ENCODE measurements around the gene SERPINE1. TPM values are rescaled to one million over a fixed set of nuclear protein-coding genes. Genes with fewer than 3 reads are reported as not detected.

SERPINE1 gene
- total RNA-seq, 1 experiment from 2014 or later, result not detected

DNA sequence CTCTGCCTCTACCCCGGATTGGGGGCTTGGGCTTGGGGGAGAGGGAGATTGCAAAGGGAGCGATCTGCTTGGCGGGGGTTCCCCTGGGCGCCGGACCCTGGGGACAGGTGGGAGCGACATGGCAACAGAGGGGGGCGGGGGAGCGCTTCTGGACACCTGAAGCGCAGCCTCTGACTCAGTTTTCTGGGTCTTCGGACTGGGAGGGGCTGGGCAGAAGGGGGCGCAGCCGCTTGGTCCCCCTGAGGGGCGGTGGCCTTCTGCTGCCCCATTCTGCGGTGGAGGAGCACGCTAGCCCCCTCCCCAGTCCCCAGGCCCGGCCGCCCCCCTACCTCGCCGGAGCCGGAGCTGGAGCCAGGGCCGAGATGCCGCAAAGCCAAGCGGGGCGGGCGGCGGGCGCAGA, 52.8 kb downstream of the SERPINE1 start:
- Histone ChIP-seq H3K36me3 (ENCODE audit: insufficient read depth, low read length) (no peaks in the 10 kb centered on the region), H3K27ac (ENCODE audit: low read length) (no peak overlapping the region), H3K9me3 (ENCODE audit: low read length) (no peaks in the 10 kb centered on the region), H3K27me3 (ENCODE audit: low read length) (no peaks in the 10 kb centered on the region), H3K9ac (ENCODE audit: low read length) (no peak overlapping the region), H3K79me2 (ENCODE audit: low read length) (no peaks in the 10 kb centered on the region), H3K4me2 (ENCODE audit: low read depth, low read length, poor library complexity, severe bottlenecking) (no peak overlapping the region), H2AFZ (ENCODE audit: low read length) (no peak overlapping the region), H3K4me1 (ENCODE audit: low read length) (peaks cover 7% of the 10 kb centered on the region), H3K4me3 (ENCODE audit: low read length) (no peak overlapping the region), H3K9me2 (replicated peaks; ENCODE audit: insufficient read depth, low read length) (no peaks in the 10 kb centered on the region), H4K20me1 (ENCODE audit: insufficient read depth, low read depth, low read length) (no peaks in the 10 kb centered on the region)
- DNase-seq, result no peak

DNA sequence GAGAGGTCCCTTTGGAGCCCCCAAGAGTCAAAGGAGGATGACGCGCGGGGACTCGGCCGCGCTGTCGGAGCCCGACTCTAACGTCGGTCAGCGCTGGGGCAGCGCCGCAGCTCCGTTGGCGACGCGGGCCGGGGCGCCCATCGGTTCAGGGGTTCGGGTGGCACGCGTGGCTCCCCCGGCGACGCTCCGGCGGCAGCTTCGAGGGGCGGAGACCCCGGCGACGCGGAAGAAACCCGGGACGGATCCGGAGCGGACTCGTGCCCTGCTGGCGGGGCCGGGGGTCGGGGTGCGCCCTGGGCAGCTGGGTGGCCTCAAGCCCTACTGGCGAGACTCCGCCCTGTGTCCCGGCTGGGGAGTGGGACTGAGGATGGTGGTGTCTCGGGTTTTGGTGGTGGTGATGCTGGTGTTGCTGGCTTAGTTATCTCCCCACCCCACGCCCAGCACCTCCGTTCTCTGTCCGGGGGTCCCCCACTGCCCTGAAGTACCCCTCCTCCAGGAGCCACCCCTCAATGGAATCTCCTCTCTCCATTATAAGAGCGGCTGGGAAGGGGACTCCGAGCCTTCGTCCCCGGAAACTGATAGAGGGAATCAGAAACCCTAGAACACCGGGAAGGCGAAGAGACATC, 53.3 kb downstream of the SERPINE1 start, which contains the start of gene NAT16:
Gene NAT16, minus strand, starts transcription at position 164 of the 626 bp plus-strand sequence. CDS start 5,486 bp downstream, outside the sequence.
- H3K27ac ChIP-seq (ENCODE audit: low read length), result no peak within 1 kb of the TSS
- no peaks in the 10 kb centered on the region for H3K9me3 ChIP-seq (ENCODE audit: low read length)
- no peaks in the 10 kb centered on the region for H3K36me3 ChIP-seq (ENCODE audit: insufficient read depth, low read length)
- H3K4me3 ChIP-seq (ENCODE audit: low read length), result no peak within 1 kb of the TSS
- no peak within 1 kb of the TSS for H3K9ac ChIP-seq (ENCODE audit: low read length)
- H3K4me1 ChIP-seq (ENCODE audit: low read length), result peaks cover 7% of the 10 kb centered on the region
- no peaks in the 10 kb centered on the region for H3K27me3 ChIP-seq (ENCODE audit: low read length)
- no peaks in the 10 kb centered on the region for H3K9me2 ChIP-seq (replicated peaks; ENCODE audit: insufficient read depth, low read length)
- no peak within 1 kb of the TSS for H2AFZ ChIP-seq (ENCODE audit: low read length)
- no peak for DNase-seq
- no peaks in the 10 kb centered on the region for H4K20me1 ChIP-seq (ENCODE audit: insufficient read depth, low read depth, low read length)
- no peak within 1 kb of the TSS for H3K4me2 ChIP-seq (ENCODE audit: low read depth, low read length, poor library complexity, severe bottlenecking)
- no peaks in the 10 kb centered on the region for H3K79me2 ChIP-seq (ENCODE audit: low read length)

DNA sequence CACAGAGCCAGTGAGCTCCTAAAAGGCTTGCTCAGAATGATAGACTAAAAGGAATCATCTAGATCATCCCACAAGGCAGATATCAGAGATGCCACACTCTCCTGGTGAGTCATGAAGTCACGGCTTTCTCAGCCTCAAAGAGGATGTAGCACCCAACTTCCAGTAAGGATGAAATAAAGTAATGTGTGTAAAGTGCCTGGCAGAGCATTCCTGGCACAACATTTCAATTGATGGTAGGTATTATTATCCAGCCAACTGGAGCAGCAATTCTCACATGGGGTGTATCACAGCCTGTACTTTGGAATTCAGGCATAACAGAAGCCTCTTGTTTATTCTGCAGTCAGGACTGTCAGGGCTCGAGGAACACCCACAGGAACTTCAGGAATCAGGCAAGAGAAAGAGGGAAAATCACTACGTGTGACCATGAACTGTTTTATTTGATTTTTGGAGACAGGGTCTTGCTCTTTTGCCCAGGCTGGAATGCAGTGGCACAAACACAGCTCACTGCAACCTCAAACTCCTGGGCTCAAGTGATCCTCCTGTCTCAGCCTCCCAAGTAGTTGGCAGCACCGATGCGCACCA, 58.4 kb downstream of the SERPINE1 start:
- H3K27ac ChIP-seq (ENCODE audit: low read length), result no peak overlapping the region
- no peak overlapping the region for H3K4me2 ChIP-seq (ENCODE audit: low read depth, low read length, poor library complexity, severe bottlenecking)
- no peaks in the 10 kb centered on the region for H3K36me3 ChIP-seq (ENCODE audit: insufficient read depth, low read length)
- no peak overlapping the region for H2AFZ ChIP-seq (ENCODE audit: low read length)
- no peak for DNase-seq
- H3K4me1 ChIP-seq (ENCODE audit: low read length), result peaks cover 7% of the 10 kb centered on the region
- H3K9me2 ChIP-seq (replicated peaks; ENCODE audit: insufficient read depth, low read length), result no peaks in the 10 kb centered on the region
- H3K9me3 ChIP-seq (ENCODE audit: low read length), result no peaks in the 10 kb centered on the region
- no peaks in the 10 kb centered on the region for H3K79me2 ChIP-seq (ENCODE audit: low read length)
- H3K4me3 ChIP-seq (ENCODE audit: low read length), result no peak overlapping the region
- no peak overlapping the region for H3K9ac ChIP-seq (ENCODE audit: low read length)
- H4K20me1 ChIP-seq (ENCODE audit: insufficient read depth, low read depth, low read length), result no peaks in the 10 kb centered on the region
- H3K27me3 ChIP-seq (ENCODE audit: low read length), result no peaks in the 10 kb centered on the region

GRCh38 chr7:101186194-101186593, 59.3 kb downstream of the SERPINE1 start:
- no peaks in the 10 kb centered on the region for H3K79me2 ChIP-seq (ENCODE audit: low read length)
- no peak overlapping the region for H3K4me3 ChIP-seq (ENCODE audit: low read length)
- no peak overlapping the region for H2AFZ ChIP-seq (ENCODE audit: low read length)
- H3K27me3 ChIP-seq (ENCODE audit: low read length), result no peaks in the 10 kb centered on the region
- no peaks in the 10 kb centered on the region for H4K20me1 ChIP-seq (ENCODE audit: insufficient read depth, low read depth, low read length)
- H3K9me3 ChIP-seq (ENCODE audit: low read length), result no peaks in the 10 kb centered on the region
- H3K4me2 ChIP-seq (ENCODE audit: low read depth, low read length, poor library complexity, severe bottlenecking), result no peak overlapping the region
- no peak overlapping the region for H3K9ac ChIP-seq (ENCODE audit: low read length)
- no peak for DNase-seq
- no peaks in the 10 kb centered on the region for H3K9me2 ChIP-seq (replicated peaks; ENCODE audit: insufficient read depth, low read length)
- H3K27ac ChIP-seq (ENCODE audit: low read length), result no peak overlapping the region
- H3K4me1 ChIP-seq (ENCODE audit: low read length), result peaks cover 7% of the 10 kb centered on the region
- no peaks in the 10 kb centered on the region for H3K36me3 ChIP-seq (ENCODE audit: insufficient read depth, low read length)

DNA sequence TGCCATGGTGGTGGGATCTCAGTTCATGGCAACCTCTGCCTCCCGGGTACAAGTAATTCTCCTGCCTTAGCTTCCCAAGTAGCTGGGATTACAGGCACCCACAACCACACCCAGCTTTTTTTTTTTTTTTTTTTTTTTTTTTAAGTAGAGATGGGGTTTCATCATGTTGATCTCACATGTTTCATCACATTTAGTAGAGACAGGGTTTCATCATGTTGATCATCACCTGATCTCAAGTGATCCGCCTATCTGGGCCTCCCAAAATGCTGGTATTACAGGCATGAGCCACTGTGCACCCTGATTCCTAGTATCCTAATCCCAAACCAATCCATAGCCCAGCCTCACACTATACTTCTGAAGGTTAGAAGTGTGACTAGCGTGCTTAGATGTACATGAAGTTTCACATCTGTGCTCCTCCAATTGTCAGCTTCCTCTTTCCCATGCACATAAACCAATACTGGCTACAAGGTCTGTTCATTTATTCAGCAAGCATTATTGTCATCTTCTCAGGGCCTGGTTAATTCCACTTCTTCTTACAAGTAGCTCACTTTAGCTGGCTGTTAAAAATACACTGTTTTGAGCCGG, 60.0 kb downstream of the SERPINE1 start:
- no peak overlapping the region for H3K27ac ChIP-seq (ENCODE audit: low read length)
- peak; percentile 54 for DNase-seq
- H4K20me1 ChIP-seq (ENCODE audit: insufficient read depth, low read depth, low read length), result no peaks in the 10 kb centered on the region
- H3K4me1 ChIP-seq (ENCODE audit: low read length), result peaks cover 6% of the 10 kb centered on the region
- H3K79me2 ChIP-seq (ENCODE audit: low read length), result no peaks in the 10 kb centered on the region
- no peak overlapping the region for H2AFZ ChIP-seq (ENCODE audit: low read length)
- H3K9ac ChIP-seq (ENCODE audit: low read length), result no peak overlapping the region
- H3K36me3 ChIP-seq (ENCODE audit: insufficient read depth, low read length), result no peaks in the 10 kb centered on the region
- H3K4me2 ChIP-seq (ENCODE audit: low read depth, low read length, poor library complexity, severe bottlenecking), result no peak overlapping the region
- no peaks in the 10 kb centered on the region for H3K9me2 ChIP-seq (replicated peaks; ENCODE audit: insufficient read depth, low read length)
- no peaks in the 10 kb centered on the region for H3K27me3 ChIP-seq (ENCODE audit: low read length)
- no peaks in the 10 kb centered on the region for H3K9me3 ChIP-seq (ENCODE audit: low read length)
- no peak overlapping the region for H3K4me3 ChIP-seq (ENCODE audit: low read length)

Small RNA genes within 50 kb of the gene (small RNA-seq; reads per million reads assigned to genes)
- gene MIR4653, result not detected

Other genes with a start within 250 kb of the SERPINE1 start
- gene UFSP1, start 237.4 kb upstream of the SERPINE1 start, total RNA-seq (2014; rRNA removed; shearing (Covaris generic); ENCODE audit: low replicate concordance), result 3.3 and 17.2 TPM in 2 replicates
- not detected in 2 replicates for gene ACHE, start 231.2 kb upstream of the SERPINE1 start, total RNA-seq (2014; rRNA removed; shearing (Covaris generic); ENCODE audit: low replicate concordance)
- not detected in 2 replicates for gene MUC3A, start 177.6 kb upstream of the SERPINE1 start, total RNA-seq (2014; rRNA removed; shearing (Covaris generic); ENCODE audit: low replicate concordance)
- gene MUC12, start 157.5 kb upstream of the SERPINE1 start, total RNA-seq (2014; rRNA removed; shearing (Covaris generic); ENCODE audit: low replicate concordance), result not detected in 2 replicates
- gene MUC17, start 107.0 kb upstream of the SERPINE1 start, total RNA-seq (2014; rRNA removed; shearing (Covaris generic); ENCODE audit: low replicate concordance), result not detected in 2 replicates
- gene TRIM56, start 41.6 kb upstream of the SERPINE1 start, total RNA-seq (2014; rRNA removed; shearing (Covaris generic); ENCODE audit: low replicate concordance), result 8.1 and 14.0 TPM in 2 replicates
- gene AP1S1, start 27.4 kb downstream of the SERPINE1 start, total RNA-seq (2014; rRNA removed; shearing (Covaris generic); ENCODE audit: low replicate concordance), result 150 and 256 TPM in 2 replicates
- 0.86 and 1.4 TPM in 2 replicates for gene VGF, start 38.5 kb downstream of the SERPINE1 start, total RNA-seq (2014; rRNA removed; shearing (Covaris generic); ENCODE audit: low replicate concordance)
- not detected in 2 replicates for gene NAT16, start 53.2 kb downstream of the SERPINE1 start, total RNA-seq (2014; rRNA removed; shearing (Covaris generic); ENCODE audit: low replicate concordance)
- gene MOGAT3, start 73.9 kb downstream of the SERPINE1 start, total RNA-seq (2014; rRNA removed; shearing (Covaris generic); ENCODE audit: low replicate concordance), result not detected in 2 replicates
- gene PLOD3, start 90.5 kb downstream of the SERPINE1 start, total RNA-seq (2014; rRNA removed; shearing (Covaris generic); ENCODE audit: low replicate concordance), result 11.1 and 20.5 TPM in 2 replicates
- gene ZNHIT1, start 91.1 kb downstream of the SERPINE1 start, total RNA-seq (2014; rRNA removed; shearing (Covaris generic); ENCODE audit: low replicate concordance), result 50.9 and 116 TPM in 2 replicates
- gene CLDN15, start 110.7 kb downstream of the SERPINE1 start, total RNA-seq (2014; rRNA removed; shearing (Covaris generic); ENCODE audit: low replicate concordance), result 12.2 and 13.7 TPM in 2 replicates
- 104 and 210 TPM in 2 replicates for gene FIS1, start 118.0 kb downstream of the SERPINE1 start, total RNA-seq (2014; rRNA removed; shearing (Covaris generic); ENCODE audit: low replicate concordance)
- gene IFT22, start 194.7 kb downstream of the SERPINE1 start, total RNA-seq (2014; rRNA removed; shearing (Covaris generic); ENCODE audit: low replicate concordance), result 29.7 and 39.1 TPM in 2 replicates
- gene COL26A1, start 235.8 kb downstream of the SERPINE1 start, total RNA-seq (2014; rRNA removed; shearing (Covaris generic); ENCODE audit: low replicate concordance), result not detected in 2 replicates